PFSK-1 (cell line): ENCODE results near the gene NFKBIL1.

Experiments
- FOXP2 ChIP-seq: optimal IDR thresholded peaks from 2 replicates; pipeline ENCODE3; 2011; ENCODE audit warnings: borderline replicate concordance, control low read depth, inconsistent platforms; ENCODE audit not compliant: insufficient read depth; ENCODE audit errors: extremely low read length, extremely low read depth
- POLR2AphosphoS5 ChIP-seq: IDR thresholded peaks from 2 replicates; pipeline ENCODE4 v1.6.1; 2012; ENCODE audit warnings: low read depth, mild to moderate bottlenecking, control low read depth, low read length, moderate library complexity
- SIN3A ChIP-seq: IDR thresholded peaks from 2 replicates; pipeline ENCODE4 v1.6.1; 2012; ENCODE audit warnings: mild to moderate bottlenecking, low read length, moderate library complexity, borderline replicate concordance; ENCODE audit not compliant: insufficient read depth
- TAF1 ChIP-seq: IDR thresholded peaks from 2 replicates; pipeline ENCODE4 v1.6.1; 2012; ENCODE audit warnings: low read length, control low read depth, borderline replicate concordance; ENCODE audit not compliant: insufficient read depth
- TF ChIP-seq, protein P1 (sequence below), 2 experiments: IDR thresholded peaks; 2 replicates each; pipeline versions ENCODE4 v1.6.1 to v1.8.0; 2011 to 2012; ENCODE audit warnings: low read depth in 2 of 2, low read length in 2 of 2, control low read depth in 1 of 2, inconsistent platforms in 1 of 2, mild to moderate bottlenecking in 1 of 2, moderate library complexity in 1 of 2; ENCODE audit not compliant: insufficient read depth in 1 of 2

The NFKBIL1 gene

DNA sequence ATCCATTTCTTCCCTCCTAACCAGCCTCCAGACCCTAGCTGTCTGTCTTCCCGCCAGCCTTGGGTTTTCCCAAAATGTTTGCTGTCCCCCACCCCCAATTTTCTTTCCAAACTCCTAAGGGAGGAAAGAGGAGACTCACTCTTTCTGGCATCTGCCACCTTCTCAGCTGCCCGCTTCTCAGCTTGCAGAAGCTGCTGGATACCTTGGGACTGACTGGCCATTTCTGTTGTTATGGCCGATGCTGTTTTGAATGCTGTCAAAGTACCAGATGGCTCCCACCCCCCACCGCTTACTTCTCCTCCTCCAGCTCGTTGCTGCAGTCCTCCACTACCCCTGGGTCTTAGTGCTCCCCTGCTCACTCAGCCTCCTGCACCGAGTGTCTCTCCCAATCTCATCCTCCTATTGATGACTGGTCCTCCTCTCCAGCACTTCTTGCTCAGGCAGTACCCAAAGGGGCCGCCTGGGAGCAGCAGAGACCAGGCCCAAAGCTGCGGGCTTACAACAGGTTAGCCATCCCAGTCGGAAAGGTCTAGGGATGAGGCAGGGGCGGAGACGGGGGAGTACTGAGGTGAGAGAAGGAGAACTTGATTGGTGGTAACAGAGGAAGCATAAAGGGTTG lies 960 bp upstream of the NFKBIL1 start, which contains the start of gene ATP6V1G2:
Gene ATP6V1G2, minus strand, starts transcription at position 270 of the 619 bp plus-strand sequence. Its CDS starts 49 bp downstream, at position 221.
- TF ChIP-seq POLR2AphosphoS5 (no peak), TAF1 (no peak), SIN3A (no peak), FOXP2 (no peak)
- TF ChIP-seq, protein P1, sequence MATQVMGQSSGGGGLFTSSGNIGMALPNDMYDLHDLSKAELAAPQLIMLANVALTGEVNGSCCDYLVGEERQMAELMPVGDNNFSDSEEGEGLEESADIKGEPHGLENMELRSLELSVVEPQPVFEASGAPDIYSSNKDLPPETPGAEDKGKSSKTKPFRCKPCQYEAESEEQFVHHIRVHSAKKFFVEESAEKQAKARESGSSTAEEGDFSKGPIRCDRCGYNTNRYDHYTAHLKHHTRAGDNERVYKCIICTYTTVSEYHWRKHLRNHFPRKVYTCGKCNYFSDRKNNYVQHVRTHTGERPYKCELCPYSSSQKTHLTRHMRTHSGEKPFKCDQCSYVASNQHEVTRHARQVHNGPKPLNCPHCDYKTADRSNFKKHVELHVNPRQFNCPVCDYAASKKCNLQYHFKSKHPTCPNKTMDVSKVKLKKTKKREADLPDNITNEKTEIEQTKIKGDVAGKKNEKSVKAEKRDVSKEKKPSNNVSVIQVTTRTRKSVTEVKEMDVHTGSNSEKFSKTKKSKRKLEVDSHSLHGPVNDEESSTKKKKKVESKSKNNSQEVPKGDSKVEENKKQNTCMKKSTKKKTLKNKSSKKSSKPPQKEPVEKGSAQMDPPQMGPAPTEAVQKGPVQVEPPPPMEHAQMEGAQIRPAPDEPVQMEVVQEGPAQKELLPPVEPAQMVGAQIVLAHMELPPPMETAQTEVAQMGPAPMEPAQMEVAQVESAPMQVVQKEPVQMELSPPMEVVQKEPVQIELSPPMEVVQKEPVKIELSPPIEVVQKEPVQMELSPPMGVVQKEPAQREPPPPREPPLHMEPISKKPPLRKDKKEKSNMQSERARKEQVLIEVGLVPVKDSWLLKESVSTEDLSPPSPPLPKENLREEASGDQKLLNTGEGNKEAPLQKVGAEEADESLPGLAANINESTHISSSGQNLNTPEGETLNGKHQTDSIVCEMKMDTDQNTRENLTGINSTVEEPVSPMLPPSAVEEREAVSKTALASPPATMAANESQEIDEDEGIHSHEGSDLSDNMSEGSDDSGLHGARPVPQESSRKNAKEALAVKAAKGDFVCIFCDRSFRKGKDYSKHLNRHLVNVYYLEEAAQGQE (IDR thresholded peaks at IDR 0.05; ENCODE audit: insufficient read depth in 1 of 2, low read depth in 2 of 2, low read length in 2 of 2) = 0 out of 4 replicates have a peak, but pooled peaks of 1 of the 2 experiments have one; percentile 7

DNA sequence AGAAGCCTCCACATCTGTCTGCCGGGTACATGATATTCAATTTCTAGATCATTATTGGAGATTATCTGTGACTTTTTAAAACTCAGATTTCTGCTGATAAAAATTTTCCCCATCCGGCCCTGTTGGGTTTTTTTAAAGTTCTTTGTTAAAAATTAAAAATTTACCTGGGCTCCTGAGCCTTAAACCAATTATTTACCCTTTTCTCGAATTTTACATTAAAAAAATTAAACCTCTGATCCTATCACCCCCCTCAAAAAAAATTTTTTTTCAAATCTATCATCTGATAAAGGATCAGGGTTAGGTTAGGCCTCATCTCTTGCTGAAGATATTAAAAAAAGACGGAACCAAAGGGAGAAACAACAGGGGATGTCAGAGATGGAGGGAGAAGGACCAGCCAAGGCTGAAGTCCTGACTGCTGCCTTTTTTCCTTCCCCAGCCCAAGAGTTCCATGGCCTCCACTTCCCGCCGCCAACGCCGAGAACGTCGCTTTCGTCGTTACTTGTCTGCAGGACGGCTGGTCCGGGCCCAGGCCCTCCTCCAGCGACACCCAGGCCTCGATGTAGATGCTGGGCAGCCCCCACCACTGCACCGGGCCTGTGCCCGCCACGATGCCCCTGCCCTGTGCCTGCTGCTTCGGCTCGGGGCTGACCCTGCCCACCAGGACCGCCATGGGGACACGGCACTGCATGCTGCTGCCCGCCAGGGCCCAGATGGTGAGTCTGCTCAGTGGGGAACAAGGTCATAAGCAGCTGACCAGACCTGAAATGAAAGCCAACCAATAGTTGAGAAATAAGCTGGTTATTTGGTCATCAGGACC lies 527 bp downstream of the NFKBIL1 start:
- TF ChIP-seq SIN3A = no peak
- no peak for TF ChIP-seq FOXP2
- TF ChIP-seq, protein P1 (IDR thresholded peaks at IDR 0.05; ENCODE audit: insufficient read depth in 1 of 2, low read depth in 2 of 2, low read length in 2 of 2) = no peak
- no peak for TF ChIP-seq POLR2AphosphoS5
- no peak for TF ChIP-seq TAF1

DNA sequence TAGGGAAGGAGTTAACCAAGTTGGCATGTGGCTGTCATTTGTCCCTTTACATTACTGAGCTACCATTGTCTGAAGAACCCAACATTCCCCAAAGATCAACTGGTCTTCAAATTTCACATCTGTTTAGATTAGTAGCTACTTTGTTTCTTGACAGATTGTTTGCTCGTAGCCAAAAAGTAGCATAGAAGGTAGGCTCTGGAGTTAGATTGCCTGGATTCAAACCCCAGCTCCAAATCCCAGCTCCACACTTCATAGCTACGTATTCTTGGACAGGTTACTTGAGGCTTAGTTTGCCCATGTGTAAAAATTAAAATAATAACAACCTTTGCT lies 1.1 kb downstream of the NFKBIL1 start:
- TF ChIP-seq TAF1 (no peak), SIN3A (no peak), POLR2AphosphoS5 (no peak), FOXP2 (no peak)
- TF ChIP-seq, protein P1 (IDR thresholded peaks at IDR 0.05; ENCODE audit: insufficient read depth in 1 of 2, low read depth in 2 of 2, low read length in 2 of 2) = no peak

DNA sequence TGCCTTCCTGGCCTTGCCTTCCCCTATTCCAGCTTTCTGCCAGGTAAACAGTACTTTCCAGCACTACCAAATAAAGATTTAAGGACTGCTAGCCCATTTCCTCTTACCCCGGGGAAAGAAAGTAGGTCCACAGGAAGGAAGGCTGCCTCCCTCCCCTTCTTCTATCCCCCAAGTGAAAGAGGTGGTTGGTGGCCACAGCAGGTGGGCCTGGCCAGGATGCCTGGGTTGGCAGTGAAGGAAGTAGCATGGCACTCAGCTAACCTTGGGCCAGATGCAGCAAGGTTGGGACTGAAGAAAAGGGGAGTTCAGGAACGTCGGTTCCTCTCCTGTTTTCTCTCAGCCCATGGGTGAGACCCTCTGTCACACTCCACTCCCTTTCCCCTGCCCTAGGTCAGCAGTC lies 8.9 kb downstream of the NFKBIL1 start:
- TF ChIP-seq, protein P1 (IDR thresholded peaks at IDR 0.05; ENCODE audit: insufficient read depth in 1 of 2, low read depth in 2 of 2, low read length in 2 of 2) = no peak
- no peak for TF ChIP-seq TAF1
- no peak for TF ChIP-seq FOXP2
